Activated naive CD4-positive, alpha-beta T cell treated with anti-CD3 and anti-CD28 coated beads, Interleukin-2, amount 10 ng/mL, durations not matched to agents 7 days and 5 days (primary cell): Measurements from ENCODE around the gene EIF3B.

Experiments used
- CTCF ChIA-PET: fragments of 350-600 bp; sonication (Branson Sonifier 250); formaldehyde crosslinking; loops from one replicate; lab custom pipeline; 2021; ENCODE audit warnings: antibody characterized with exemption; lab: Charles Lee
- DNase-seq: peaks from one replicate; pipeline ENCODE4 v3.0.0-alpha.2; 2020
- H3K27ac Mint-ChIP-seq: one replicate; pipeline ENCODE4 v1.8.0; 2021; ENCODE audit warnings: mild to moderate bottlenecking, moderate library complexity, mixed read lengths
- H3K27me3 Mint-ChIP-seq: one replicate; pipeline ENCODE4 v1.8.0; 2021; ENCODE audit warnings: mild to moderate bottlenecking, mixed read lengths
- H3K36me3 Mint-ChIP-seq: one replicate; pipeline ENCODE4 v1.8.0; 2021; ENCODE audit warnings: mixed read lengths
- H3K4me1 Mint-ChIP-seq: one replicate; pipeline ENCODE4 v1.8.0; 2021; ENCODE audit warnings: mixed read lengths
- H3K4me3 Mint-ChIP-seq: one replicate; pipeline ENCODE4 v1.8.0; 2021; ENCODE audit warnings: mild to moderate bottlenecking, moderate library complexity, mixed read lengths
- H3K9me3 Mint-ChIP-seq: one replicate; pipeline ENCODE4 v1.8.0; 2021; ENCODE audit warnings: mixed read lengths

Gene EIF3B

GRCh38 chr7:2357165-2357564 lies 2.5 kb downstream of the EIF3B start:
- Mint-ChIP-seq H3K27ac (no peak overlapping the region), H3K9me3 (no peaks in the 10 kb centered on the region), H3K4me1 (peaks cover 45% of the 10 kb centered on the region), H3K4me3 (peak overlapping the region; percentile 6), H3K27me3 (no peaks in the 10 kb centered on the region), H3K36me3 (peaks cover 25% of the 10 kb centered on the region)
- CTCF ChIA-PET = no interaction called here
- DNase-seq = no peak

- DNase-seq = no peak
- CTCF ChIA-PET = no interaction called here
- Mint-ChIP-seq H3K4me1 (peaks cover 44% of the 10 kb centered on the region), H3K4me3 (peak overlapping the region; percentile 6), H3K27ac (peak overlapping the region; percentile 33), H3K27me3 (no peaks in the 10 kb centered on the region), H3K36me3 (peaks cover 28% of the 10 kb centered on the region), H3K9me3 (no peaks in the 10 kb centered on the region)
These were observed 2.9 kb downstream of the EIF3B start for GRCh38 chr7:2357571-2357970.

GRCh38 chr7:2358968-2359527 lies 4.4 kb downstream of the EIF3B start:
- CTCF ChIA-PET = no interaction called here
- no peak overlapping the region for H3K4me3 Mint-ChIP-seq
- no peak overlapping the region for H3K27ac Mint-ChIP-seq
- H3K9me3 Mint-ChIP-seq = no peaks in the 10 kb centered on the region
- peaks cover 40% of the 10 kb centered on the region for H3K36me3 Mint-ChIP-seq
- peaks cover 36% of the 10 kb centered on the region for H3K4me1 Mint-ChIP-seq
- no peaks in the 10 kb centered on the region for H3K27me3 Mint-ChIP-seq
- no peak for DNase-seq

GRCh38 chr7:2359610-2360009 lies 5.0 kb downstream of the EIF3B start:
- Mint-ChIP-seq H3K27ac (no peak overlapping the region), H3K4me1 (peaks cover 36% of the 10 kb centered on the region), H3K4me3 (no peak overlapping the region), H3K27me3 (no peaks in the 10 kb centered on the region), H3K9me3 (no peaks in the 10 kb centered on the region), H3K36me3 (peaks cover 46% of the 10 kb centered on the region)
- CTCF ChIA-PET = no interaction called here
- no peak for DNase-seq

GRCh38 chr7:2360796-2361195 lies 6.2 kb downstream of the EIF3B start:
- Mint-ChIP-seq H3K4me3 (no peak overlapping the region), H3K9me3 (no peaks in the 10 kb centered on the region), H3K4me1 (peaks cover 35% of the 10 kb centered on the region), H3K27me3 (no peaks in the 10 kb centered on the region), H3K36me3 (peaks cover 53% of the 10 kb centered on the region), H3K27ac (peak overlapping the region; percentile 21)
- CTCF ChIA-PET = no interaction called here
- DNase-seq = no peak

GRCh38 chr7:2362385-2363088 lies 7.9 kb downstream of the EIF3B start:
- no peak overlapping the region for H3K4me3 Mint-ChIP-seq
- H3K27ac Mint-ChIP-seq = no peak overlapping the region
- no peaks in the 10 kb centered on the region for H3K27me3 Mint-ChIP-seq
- DNase-seq = no peak
- CTCF ChIA-PET = no interaction called here
- H3K36me3 Mint-ChIP-seq = peaks cover 63% of the 10 kb centered on the region
- H3K4me1 Mint-ChIP-seq = peaks cover 23% of the 10 kb centered on the region
- H3K9me3 Mint-ChIP-seq = no peaks in the 10 kb centered on the region

- no peak for DNase-seq
- Mint-ChIP-seq H3K27me3 (no peaks in the 10 kb centered on the region), H3K9me3 (no peaks in the 10 kb centered on the region), H3K36me3 (peaks cover 63% of the 10 kb centered on the region), H3K4me1 (no peaks in the 10 kb centered on the region), H3K27ac (no peak overlapping the region), H3K4me3 (no peak overlapping the region)
- CTCF ChIA-PET = no interaction called here
These were observed 14.5 kb downstream of the EIF3B start for GRCh38 chr7:2369139-2369538.

GRCh38 chr7:2371329-2371728 lies 16.7 kb downstream of the EIF3B start:
- Mint-ChIP-seq H3K27ac (no peak overlapping the region), H3K9me3 (no peaks in the 10 kb centered on the region), H3K27me3 (no peaks in the 10 kb centered on the region), H3K4me1 (no peaks in the 10 kb centered on the region), H3K36me3 (peaks cover 60% of the 10 kb centered on the region), H3K4me3 (no peak overlapping the region)
- DNase-seq = no peak
- CTCF ChIA-PET = no interaction called here

GRCh38 chr7:2372724-2373123 lies 18.1 kb downstream of the EIF3B start:
- no peaks in the 10 kb centered on the region for H3K9me3 Mint-ChIP-seq
- no peak for DNase-seq
- no peaks in the 10 kb centered on the region for H3K4me1 Mint-ChIP-seq
- no peaks in the 10 kb centered on the region for H3K27me3 Mint-ChIP-seq
- H3K4me3 Mint-ChIP-seq = no peak overlapping the region
- no peak overlapping the region for H3K27ac Mint-ChIP-seq
- CTCF ChIA-PET = interaction anchor here (0.9 kb wide), 1 partner anchor 11 kb away, joined by 3 read pairs; no protein-coding TSS in a partner anchor
- peaks cover 55% of the 10 kb centered on the region for H3K36me3 Mint-ChIP-seq

- Mint-ChIP-seq H3K4me1 (no peaks in the 10 kb centered on the region), H3K27ac (no peak overlapping the region), H3K27me3 (no peaks in the 10 kb centered on the region), H3K36me3 (peaks cover 57% of the 10 kb centered on the region), H3K4me3 (no peak overlapping the region), H3K9me3 (no peaks in the 10 kb centered on the region)
- DNase-seq = no peak
- CTCF ChIA-PET = interaction anchor here (0.9 kb wide), 1 partner anchor 11 kb away, joined by 3 read pairs; no protein-coding TSS in a partner anchor
These were observed 18.5 kb downstream of the EIF3B start for GRCh38 chr7:2373124-2373556.

GRCh38 chr7:2373646-2374045 lies 19.0 kb downstream of the EIF3B start:
- Mint-ChIP-seq H3K9me3 (no peaks in the 10 kb centered on the region), H3K27ac (no peak overlapping the region), H3K4me1 (no peaks in the 10 kb centered on the region), H3K27me3 (no peaks in the 10 kb centered on the region), H3K36me3 (peaks cover 60% of the 10 kb centered on the region), H3K4me3 (no peak overlapping the region)
- CTCF ChIA-PET = interaction anchor here (0.9 kb wide), 1 partner anchor 10 kb away, joined by 3 read pairs; no protein-coding TSS in a partner anchor
- no peak for DNase-seq

- H3K27me3 Mint-ChIP-seq = no peaks in the 10 kb centered on the region
- CTCF ChIA-PET = no interaction called here
- no peaks in the 10 kb centered on the region for H3K4me1 Mint-ChIP-seq
- peaks cover 59% of the 10 kb centered on the region for H3K36me3 Mint-ChIP-seq
- no peak overlapping the region for H3K4me3 Mint-ChIP-seq
- no peaks in the 10 kb centered on the region for H3K9me3 Mint-ChIP-seq
- DNase-seq = no peak
- no peak overlapping the region for H3K27ac Mint-ChIP-seq
These were observed 19.8 kb downstream of the EIF3B start for GRCh38 chr7:2374401-2374800.

- H3K27me3 Mint-ChIP-seq = no peaks in the 10 kb centered on the region
- no peak overlapping the region for H3K4me3 Mint-ChIP-seq
- peak overlapping the region; percentile 29 for H3K27ac Mint-ChIP-seq
- DNase-seq = no peak
- CTCF ChIA-PET = no interaction called here
- no peaks in the 10 kb centered on the region for H3K4me1 Mint-ChIP-seq
- H3K9me3 Mint-ChIP-seq = no peaks in the 10 kb centered on the region
- H3K36me3 Mint-ChIP-seq = peaks cover 62% of the 10 kb centered on the region
These were observed 20.5 kb downstream of the EIF3B start for GRCh38 chr7:2374830-2375728.

GRCh38 chr7:2376351-2377154 lies 21.9 kb downstream of the EIF3B start:
- Mint-ChIP-seq H3K4me1 (no peaks in the 10 kb centered on the region), H3K4me3 (no peak overlapping the region), H3K27ac (no peak overlapping the region), H3K36me3 (peaks cover 69% of the 10 kb centered on the region), H3K27me3 (no peaks in the 10 kb centered on the region), H3K9me3 (no peaks in the 10 kb centered on the region)
- CTCF ChIA-PET = interaction anchor here (0.8 to 1.2 kb wide), 2 partner anchors 13 to 54 kb away, joined by 3 to 4 read pairs; no protein-coding TSS in a partner anchor
- DNase-seq = no peak
